Raji (cell line): ENCODE measurements around the gene RASGEF1B.

Experiments
- POLR2A ChIP-seq: IDR thresholded peaks from 2 replicates; pipeline ENCODE4 v1.6.1; 2011; ENCODE audit warnings: low read depth, low read length, control low read depth; ENCODE audit not compliant: insufficient read depth

The RASGEF1B gene

DNA sequence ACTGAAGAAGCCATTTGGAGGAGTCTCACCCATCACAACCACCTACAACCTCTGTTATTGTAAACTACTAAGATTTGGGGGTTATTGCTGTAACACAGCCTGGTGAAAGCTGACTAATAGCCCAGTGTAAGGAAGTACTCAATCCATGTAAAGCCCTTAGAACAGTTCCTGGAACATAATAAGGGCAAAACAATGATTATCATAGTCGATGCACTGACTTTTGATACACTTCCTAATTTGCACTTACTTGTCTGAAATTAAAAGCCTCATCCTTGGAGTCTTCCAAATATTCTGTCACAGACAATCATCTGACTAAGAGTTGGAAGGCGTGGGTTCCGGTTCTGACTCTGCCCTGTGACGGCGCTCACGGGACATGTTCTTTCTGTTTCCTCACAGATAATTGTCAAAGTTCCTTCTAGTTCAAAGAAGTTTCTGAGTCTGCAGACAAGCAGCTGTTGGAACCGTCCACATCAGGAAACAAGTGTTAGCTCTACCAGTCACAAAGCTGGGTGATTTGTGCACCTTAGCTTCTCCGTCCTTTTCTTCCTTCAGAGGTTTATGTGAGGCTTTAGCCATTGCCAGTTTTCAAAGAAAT lies 33.4 kb upstream of the RASGEF1B start:
- no peak for TF ChIP-seq POLR2A

DNA sequence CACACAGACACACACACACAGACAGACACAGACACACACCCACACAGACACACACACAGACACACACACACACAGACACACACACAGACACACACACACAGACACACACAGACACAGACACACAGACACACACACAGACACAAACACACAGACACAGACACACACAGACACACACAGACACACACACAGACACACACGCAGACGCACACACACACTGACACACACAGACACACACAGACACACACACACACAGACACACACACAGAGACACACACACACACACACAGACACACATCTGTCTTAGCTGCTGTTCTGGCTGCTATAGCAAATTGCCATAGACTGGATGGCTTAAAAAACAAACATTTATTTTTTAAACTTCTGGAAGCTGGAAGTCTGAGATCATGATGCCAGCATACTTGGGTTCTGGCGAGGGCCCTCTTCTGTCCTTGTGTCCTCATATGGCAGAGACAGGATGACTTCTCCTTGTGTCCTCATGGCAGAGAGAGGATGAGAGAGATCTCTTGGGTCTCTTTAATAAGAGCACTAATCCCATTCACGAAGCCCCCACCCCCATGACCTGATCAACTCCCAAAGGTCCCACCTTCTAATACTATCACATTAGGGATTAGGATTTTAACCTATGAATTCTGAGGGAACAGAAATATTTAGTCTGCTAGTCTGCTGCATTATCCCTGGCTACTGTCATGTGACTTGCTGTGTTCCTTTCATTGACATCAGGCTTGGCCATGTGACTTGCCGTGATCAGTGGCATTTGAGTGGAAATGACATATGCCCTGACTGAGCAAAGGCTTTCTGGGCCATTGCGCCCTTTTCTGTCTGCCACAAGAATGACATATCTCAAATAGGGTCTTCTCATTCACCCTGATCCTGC lies 32.7 kb upstream of the RASGEF1B start:
- no peak for TF ChIP-seq POLR2A

DNA sequence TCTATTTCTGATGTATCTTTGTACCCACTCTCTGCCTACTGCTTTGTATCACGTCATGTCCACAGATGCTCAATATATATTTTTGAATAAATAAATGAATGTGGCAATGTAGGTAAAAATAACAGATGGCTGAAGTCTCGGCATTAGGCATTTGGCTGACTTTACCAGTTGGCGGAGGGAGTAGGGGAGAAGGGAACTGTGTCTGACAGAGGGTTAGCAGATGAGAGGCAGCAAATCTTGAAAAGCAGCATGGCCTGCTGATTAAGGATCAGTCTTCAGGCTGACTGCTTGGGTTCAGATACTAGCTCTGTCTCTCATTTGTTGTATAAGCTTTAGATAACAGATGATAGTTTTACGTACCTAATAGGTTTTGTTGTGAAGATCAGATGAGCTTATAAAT lies 31.9 kb upstream of the RASGEF1B start:
- TF ChIP-seq POLR2A = no peak

DNA sequence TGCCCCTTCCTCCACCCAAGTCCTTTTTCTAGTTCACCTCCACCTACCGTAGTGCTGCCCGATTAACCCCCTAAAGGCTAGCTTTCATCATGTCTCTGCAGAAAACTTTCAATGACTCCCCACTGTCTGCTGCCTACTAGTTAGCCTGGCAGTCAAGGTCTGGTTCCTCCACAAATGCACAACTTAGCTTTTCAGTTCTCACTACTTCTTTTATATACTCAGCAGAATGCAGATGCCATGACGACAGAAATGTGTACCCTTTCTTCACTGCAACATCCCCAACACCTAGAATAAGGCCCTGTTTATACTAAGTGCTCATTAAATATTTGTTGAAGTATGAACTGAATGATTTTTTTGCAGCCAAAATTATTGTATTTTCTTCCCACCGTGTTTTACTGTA lies 30.9 kb upstream of the RASGEF1B start:
- TF ChIP-seq POLR2A = no peak

DNA sequence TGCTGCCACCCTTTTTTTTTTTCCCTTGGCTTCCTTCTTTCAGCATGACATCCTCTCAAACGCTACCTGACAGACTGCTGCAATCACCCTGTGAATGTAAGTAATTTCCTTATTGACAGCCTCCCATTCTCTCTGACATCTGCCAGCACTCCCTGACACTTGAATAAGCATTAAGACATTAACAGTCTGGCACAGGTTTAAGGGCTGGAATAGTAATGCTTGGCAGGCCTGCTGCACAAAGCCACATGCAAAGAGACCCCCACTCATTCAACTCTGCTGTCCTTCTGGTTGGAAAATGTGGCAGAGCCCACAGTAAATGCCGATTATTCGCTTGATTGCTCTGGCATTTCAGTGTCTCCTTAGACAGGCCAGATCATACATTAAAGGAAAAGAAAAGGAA lies 28.1 kb upstream of the RASGEF1B start:
- no peak for TF ChIP-seq POLR2A

DNA sequence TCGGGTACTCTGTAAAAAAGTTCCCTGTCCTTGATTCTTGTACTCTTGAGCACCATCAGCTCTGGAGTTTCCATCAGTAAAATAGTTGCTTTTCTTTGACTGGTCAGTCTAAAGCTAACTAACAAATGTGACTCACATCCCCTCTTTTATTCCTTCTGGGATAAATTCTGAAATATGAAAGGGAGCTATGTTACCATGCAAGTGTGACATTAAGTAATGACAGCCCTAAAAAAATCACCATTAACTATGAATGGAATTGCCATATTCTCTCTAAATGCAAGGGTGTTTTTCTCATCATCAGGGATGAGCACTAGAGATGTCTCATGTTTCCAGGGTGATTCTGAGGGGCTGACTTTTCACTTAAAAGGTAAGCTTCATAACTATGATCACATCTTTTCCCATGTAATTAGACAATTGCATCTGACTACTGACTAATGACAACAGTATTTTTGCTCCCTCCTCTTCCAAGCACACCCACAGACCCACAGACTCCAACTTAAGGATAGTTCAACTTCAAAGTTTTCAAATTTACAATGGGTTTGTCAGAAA lies 26.9 kb upstream of the RASGEF1B start:
- TF ChIP-seq POLR2A = no peak

DNA sequence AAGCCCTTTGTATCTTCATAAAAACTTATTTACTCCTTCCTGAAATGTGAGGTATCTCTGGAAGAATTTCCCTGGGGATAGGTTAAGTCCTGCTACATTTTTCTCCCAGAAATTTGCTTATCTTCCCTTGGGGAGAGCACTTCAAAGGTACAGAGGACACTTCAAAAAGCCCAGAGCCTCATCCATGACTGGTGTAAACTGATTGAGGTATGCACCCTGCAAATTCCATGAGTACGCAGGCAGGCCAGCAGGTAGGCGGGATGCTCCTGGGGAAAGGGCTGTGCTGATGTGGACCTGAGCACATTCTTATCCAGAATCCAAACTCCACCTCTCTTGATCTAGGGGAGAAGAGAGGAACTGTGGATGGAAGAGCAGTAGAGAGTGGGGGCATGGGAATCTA lies 26.3 kb upstream of the RASGEF1B start:
- no peak for TF ChIP-seq POLR2A

DNA sequence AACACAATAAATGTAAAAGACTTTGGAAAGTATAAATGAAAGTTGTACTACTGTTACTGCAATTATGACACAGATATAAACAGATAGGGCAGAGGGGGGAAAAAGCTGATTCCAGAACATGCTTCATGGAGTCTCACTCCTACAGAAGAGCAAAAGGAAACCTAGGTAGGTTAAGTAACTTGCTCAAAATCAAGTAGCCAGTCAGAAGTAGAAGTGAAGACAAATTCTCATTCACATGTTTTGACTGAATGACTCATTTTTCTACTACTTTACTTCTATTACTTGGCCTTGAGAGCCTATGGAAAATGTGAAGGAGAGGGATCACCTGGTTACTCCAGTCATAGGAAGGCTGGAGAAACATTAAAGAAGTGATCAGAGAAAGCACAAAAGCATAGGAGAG lies 23.6 kb upstream of the RASGEF1B start:
- TF ChIP-seq POLR2A = no peak

DNA sequence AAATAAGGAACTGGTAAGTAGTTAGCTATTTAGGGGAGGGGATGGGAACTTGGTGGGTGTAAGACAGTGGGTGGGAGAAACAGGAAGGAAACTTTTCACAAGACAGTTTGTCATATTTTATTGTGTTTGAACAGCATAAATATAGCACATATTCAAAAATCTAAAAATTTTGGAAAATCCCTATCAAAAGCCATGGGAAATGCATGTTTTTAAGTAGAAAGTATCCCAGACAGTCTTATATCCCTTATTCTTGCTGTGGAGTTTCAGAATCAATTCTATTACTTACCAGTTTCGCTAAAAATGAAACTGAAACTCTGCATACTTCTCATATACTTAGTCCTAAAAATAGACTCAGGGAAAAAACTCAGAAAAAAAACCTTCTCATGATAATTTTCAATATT lies 22.3 kb upstream of the RASGEF1B start:
- no peak for TF ChIP-seq POLR2A

DNA sequence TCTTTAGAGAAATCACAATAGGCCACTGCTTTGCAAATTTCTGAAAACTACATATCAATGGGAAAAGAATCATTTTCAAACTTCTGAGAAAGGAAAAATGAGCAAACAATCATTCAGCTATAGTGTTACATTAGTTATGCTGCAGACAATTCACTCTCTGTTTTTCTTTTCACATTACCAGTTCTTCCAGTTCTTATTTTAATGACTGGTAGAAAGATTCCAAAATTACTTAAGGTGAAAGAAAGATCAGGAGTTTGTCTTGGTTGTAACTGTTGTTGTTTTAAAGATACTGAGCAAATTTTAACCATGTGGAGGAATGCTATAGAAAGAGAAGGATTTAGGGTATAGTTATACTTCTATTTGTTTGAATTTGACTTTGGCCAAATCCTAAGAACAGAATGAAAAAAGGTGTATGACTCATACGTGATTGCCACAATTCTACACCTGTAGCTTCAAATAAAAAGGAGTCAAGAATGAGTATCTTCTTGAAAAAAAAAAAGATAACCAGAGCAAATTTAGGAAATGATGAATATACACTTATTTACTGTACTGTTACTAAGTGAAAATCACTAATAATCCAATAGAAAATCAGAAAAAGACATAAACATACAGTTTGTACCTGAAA lies 21.0 kb upstream of the RASGEF1B start:
- no peak for TF ChIP-seq POLR2A

DNA sequence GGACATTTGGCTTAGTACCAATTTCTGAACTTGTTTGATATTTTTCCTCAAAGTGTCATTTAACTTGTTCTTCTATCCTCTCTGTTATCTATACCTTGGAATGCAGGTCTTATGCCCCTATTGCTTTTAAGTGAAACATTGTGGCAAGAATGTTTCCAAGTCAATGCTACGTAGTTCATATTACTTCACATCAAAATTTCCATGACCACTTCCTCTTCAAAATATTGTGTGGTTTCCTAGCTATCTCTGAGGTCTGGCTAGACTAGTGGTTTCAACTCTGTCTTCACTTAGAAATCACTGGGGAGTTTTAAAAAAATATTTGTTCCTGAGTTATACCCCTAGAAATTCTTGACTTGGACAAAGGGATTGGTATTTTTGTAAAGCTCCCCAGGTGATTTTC lies 20.2 kb upstream of the RASGEF1B start:
- TF ChIP-seq POLR2A = no peak

DNA sequence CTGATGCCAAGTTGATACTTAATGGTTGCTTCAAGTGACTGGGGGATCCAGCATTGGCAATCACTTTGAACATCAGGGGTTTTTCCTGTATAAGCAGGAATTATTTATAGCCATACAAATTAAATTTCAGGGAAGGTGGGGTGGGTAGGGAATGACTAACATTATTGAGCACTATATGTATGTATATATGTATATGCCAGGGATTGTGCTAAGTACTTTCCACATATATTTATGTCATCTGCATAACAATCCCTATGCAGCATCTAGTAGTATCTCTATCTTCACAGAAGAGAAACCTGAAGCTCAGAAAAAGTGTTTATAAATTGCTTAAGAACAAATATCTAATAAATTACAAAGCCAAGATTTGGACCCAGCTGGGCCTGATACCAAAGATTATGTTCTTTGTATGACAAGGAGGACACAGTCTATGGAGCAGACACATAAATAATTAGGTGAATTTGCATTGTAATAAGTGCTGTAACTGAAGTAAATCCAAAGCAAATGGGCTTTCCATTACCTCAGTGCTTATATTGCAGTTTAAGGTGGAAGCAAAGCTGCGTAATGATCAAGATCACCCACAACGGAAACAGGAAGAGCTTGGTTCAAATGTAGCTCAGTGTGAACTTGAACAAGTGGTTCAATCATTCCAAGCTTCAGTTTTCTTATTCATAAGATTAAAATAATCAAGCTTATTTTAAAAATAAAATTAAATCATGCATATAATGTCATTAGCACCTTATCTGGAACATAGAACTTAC lies 18.9 kb upstream of the RASGEF1B start:
- TF ChIP-seq POLR2A = no peak

DNA sequence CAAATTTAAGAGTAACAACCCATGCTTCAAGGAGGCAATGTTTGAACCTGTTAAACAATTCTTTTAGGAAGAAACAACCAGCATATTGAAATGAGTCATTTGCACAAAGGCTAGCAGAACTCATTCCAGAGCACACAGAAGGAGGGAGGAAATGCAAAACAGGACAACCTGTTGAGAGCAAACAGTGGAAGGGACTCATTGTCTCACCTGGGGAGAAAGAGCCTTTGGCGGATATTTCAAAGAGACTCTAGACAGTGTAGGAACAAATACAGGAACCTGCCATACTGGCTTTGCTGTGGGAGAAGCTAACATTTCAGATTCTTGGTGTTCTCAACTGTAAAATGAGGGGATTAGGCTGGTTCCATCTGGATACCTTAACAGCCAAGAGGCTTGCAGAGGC lies 14.8 kb upstream of the RASGEF1B start:
- TF ChIP-seq POLR2A = no peak

DNA sequence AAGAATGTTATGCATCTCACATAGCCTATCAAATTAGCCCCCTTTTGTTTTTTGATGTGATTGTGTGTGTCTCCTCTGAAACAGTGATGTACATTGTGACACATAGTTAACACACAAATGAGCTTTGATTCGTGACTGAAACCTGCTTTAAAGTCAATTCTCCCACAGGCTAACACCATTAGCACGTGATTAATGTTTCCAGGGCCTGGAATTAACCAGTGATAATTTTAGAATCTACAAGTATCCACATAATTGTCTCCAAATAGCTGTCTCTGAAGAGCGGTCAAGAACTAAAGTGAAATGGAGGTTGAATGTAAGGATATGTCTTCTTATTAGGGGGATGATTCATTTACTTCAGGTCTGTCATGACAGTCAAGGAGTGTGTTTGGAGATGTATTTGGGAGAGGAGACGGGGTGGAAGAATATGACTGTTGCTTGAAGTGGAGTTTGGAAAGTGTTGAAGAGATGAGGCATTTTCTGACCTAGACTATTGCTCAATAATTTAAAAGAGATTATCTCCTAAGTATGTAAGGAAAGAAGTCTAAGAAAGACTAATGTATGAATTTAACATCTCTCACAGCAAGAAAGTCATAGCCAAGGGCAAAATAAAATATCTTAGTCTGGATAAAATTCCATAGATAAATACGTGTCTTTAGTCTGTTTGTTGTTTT lies 13.7 kb upstream of the RASGEF1B start:
- TF ChIP-seq POLR2A = no peak

DNA sequence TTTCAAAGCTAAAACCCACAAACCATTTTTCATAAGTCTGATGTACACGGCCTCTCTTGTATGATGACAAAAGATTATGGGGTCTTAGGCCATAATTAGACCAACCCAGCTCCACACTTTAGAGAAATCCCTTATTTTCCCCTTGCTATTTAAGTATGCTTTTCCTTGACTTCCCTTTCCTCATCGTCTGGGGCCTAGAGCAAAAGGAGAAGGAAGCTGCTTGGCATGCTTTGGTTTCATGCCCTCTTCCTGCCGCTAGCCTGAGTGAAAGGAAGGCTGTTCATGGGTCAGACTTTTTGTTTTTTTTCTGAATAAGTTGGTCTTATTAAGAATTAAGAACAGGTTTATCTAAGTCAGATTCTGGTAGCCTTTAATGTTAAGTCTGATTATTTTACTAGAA lies 10.6 kb upstream of the RASGEF1B start:
- no peak for TF ChIP-seq POLR2A
